BLaER1 treated with 17β-estradiol and CSF1 and Interleukin-3, amounts not matched to agents 10 nM and 100 nM (cell line): ENCODE data around the gene EDNRB.
"Not testable (repeated sequence)": the region's sequence is repeated elsewhere in the genome, so short reads cannot be mapped to it uniquely, and the experiment has no call there.

Source experiments
- H3K27ac ChIP-seq, 11 experiments: shearing (Covaris generic); formaldehyde crosslinking; 2 replicates each; pipeline ENCODE4 v1.8.1; 2022
- H3K27me3 ChIP-seq, 11 experiments: shearing (Covaris generic); formaldehyde crosslinking; 2 replicates each; pipeline ENCODE4 v1.8.1; 2022
- H3K36me3 ChIP-seq, 11 experiments: shearing (Covaris generic); formaldehyde crosslinking; 2 replicates each; pipeline ENCODE4 v1.8.1; 2022
- H3K4me1 ChIP-seq, 10 experiments: shearing (Covaris generic); formaldehyde crosslinking; 2 replicates each; pipeline ENCODE4 v1.8.1; 2022
- H3K4me2 ChIP-seq, 11 experiments: shearing (Covaris generic); formaldehyde crosslinking; 2 replicates each; pipeline ENCODE4 v1.8.1; 2022
- H3K4me3 ChIP-seq, 10 experiments: shearing (Covaris generic); formaldehyde crosslinking; 2 replicates each; pipeline ENCODE4 v1.8.1; 2022
- H3K9ac ChIP-seq, 11 experiments: shearing (Covaris generic); formaldehyde crosslinking; 2 replicates each; pipeline ENCODE4 v1.8.1; 2022
- H3K9me3 ChIP-seq, 11 experiments: shearing (Covaris generic); formaldehyde crosslinking; replicated peaks in 1 of 11; 2 replicates each; pipeline ENCODE4 v1.8.1; 2022
- H4K20me1 ChIP-seq, 11 experiments: shearing (Covaris generic); formaldehyde crosslinking; 2 replicates each; pipeline ENCODE4 v1.8.1; 2022
- Cebpa-rat ChIP-seq, 11 experiments: shearing (Covaris generic); IDR thresholded peaks; 2 replicates each; pipeline ENCODE4 v1.8.1; 2022

The EDNRB gene

GRCh38 chr13:77863144-77863543 lies 55.5 kb downstream of the EDNRB start:
- H3K27ac ChIP-seq = peak overlapping the region in 6 of 11 experiments; percentile 20 to 78 (median 51); a peak in 10 of 22 replicates
- no peaks in the 10 kb centered on the region for H4K20me1 ChIP-seq
- TF ChIP-seq Cebpa-rat (IDR thresholded peaks at IDR 0.05) = no peak; a peak in 1 of 22 replicates
- H3K9ac ChIP-seq = no peak overlapping the region
- H3K27me3 ChIP-seq = no peaks in the 10 kb centered on the region
- no peak overlapping the region for H3K4me3 ChIP-seq
- H3K36me3 ChIP-seq = no peaks in the 10 kb centered on the region
- peak overlapping the region in 7 of 11 experiments; percentile 0 to 61 (median 51); a peak in 11 of 22 replicates for H3K4me2 ChIP-seq
- H3K9me3 ChIP-seq = peaks cover 0 to 29% (median 9%) of the 10 kb centered on the region in 11 experiments; a peak in 13 of 22 replicates
- H3K4me1 ChIP-seq = peaks cover 7 to 52% (median 26%) of the 10 kb centered on the region in 10 experiments; a peak in 17 of 20 replicates

DNA sequence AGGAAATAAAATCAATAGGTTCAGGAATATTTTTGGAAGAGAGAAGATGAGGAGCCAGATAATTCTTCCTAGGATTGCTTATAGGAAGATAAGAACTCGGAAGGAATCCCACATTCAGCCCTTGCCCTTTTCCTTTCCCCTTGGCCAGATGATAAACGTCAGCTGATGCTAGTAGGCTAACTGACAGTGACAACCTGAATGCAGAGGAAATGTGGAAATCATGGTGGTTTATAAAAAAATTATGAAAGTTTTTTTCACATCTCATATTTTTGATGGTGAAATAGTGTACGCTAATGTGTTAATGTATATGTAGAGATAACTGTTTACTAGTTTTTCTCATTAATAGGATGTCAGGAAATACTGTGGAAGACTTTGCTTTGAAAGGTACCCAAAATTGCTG lies 56.9 kb downstream of the EDNRB start:
- peaks cover 0 to 17% (median 0%) of the 10 kb centered on the region in 11 experiments; a peak in 3 of 22 replicates for H3K9me3 ChIP-seq
- peak overlapping the region; percentile 32 to 78 (median 73); a peak in 17 of 22 replicates for H3K27ac ChIP-seq
- TF ChIP-seq Cebpa-rat (IDR thresholded peaks at IDR 0.05) = no peak
- no peaks in the 10 kb centered on the region for H3K27me3 ChIP-seq
- H3K36me3 ChIP-seq = no peaks in the 10 kb centered on the region
- no peaks in the 10 kb centered on the region for H4K20me1 ChIP-seq
- no peak overlapping the region for H3K4me3 ChIP-seq
- H3K9ac ChIP-seq = peak overlapping the region in 1 of 11 experiments; percentile 10; a peak in 1 of 22 replicates
- H3K4me2 ChIP-seq = peak overlapping the region in 6 of 11 experiments; percentile 8 to 56 (median 38); a peak in 10 of 22 replicates
- H3K4me1 ChIP-seq = peaks cover 7 to 60% (median 26%) of the 10 kb centered on the region in 10 experiments; a peak in 17 of 20 replicates

GRCh38 chr13:77860507-77860981 lies 58.1 kb downstream of the EDNRB start:
- H3K4me1 ChIP-seq = peaks cover 7 to 60% (median 26%) of the 10 kb centered on the region in 10 experiments; a peak in 17 of 20 replicates
- no peaks in the 10 kb centered on the region for H4K20me1 ChIP-seq
- peaks cover 0 to 17% (median 0%) of the 10 kb centered on the region in 11 experiments; a peak in 2 of 22 replicates for H3K9me3 ChIP-seq
- no peaks in the 10 kb centered on the region for H3K36me3 ChIP-seq
- no peaks in the 10 kb centered on the region for H3K27me3 ChIP-seq
- TF ChIP-seq Cebpa-rat (IDR thresholded peaks at IDR 0.05) = no peak
- peak overlapping the region in 10 of 11 experiments; percentile 4 to 56 (median 34); a peak in 13 of 22 replicates for H3K4me2 ChIP-seq
- H3K9ac ChIP-seq = peak overlapping the region in 6 of 11 experiments; percentile 14 to 58 (median 28); a peak in 7 of 22 replicates
- H3K27ac ChIP-seq = peak overlapping the region; percentile 41 to 78 (median 73); a peak in 20 of 22 replicates
- H3K4me3 ChIP-seq = no peak overlapping the region

DNA sequence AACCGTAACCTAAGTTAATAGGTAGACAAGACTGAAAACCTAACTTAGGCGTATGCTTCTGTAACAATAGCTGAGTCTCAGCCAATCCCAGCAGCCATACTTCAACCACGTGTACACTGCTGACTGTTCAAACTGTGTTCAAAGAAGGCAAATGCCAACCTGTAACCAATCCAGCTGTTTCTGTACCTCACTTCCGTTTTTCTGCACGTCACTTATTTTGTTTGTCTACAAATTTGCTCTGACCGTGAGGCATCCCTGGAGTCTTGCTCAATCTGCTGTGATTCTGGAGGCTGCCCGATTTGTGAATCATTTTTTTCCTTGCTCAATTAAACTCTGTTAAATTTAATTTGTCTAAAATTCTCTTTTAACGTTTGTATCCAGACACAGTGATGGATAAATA lies 59.2 kb downstream of the EDNRB start:
- Histone ChIP-seq H3K4me2 (peak overlapping the region in 10 of 11 experiments; percentile 8 to 58 (median 38); a peak in 15 of 22 replicates), H3K9me3 (peaks cover 0 to 23% (median 0%) of the 10 kb centered on the region in 11 experiments; a peak in 2 of 22 replicates), H3K4me1 (peaks cover 7 to 60% (median 26%) of the 10 kb centered on the region in 10 experiments; a peak in 17 of 20 replicates), H3K36me3 (no peaks in the 10 kb centered on the region), H3K27me3 (no peaks in the 10 kb centered on the region), H4K20me1 (no peaks in the 10 kb centered on the region), H3K4me3 (no peak overlapping the region), H3K27ac (peak overlapping the region in 10 of 11 experiments; percentile 41 to 78 (median 74); a peak in 17 of 22 replicates), H3K9ac (no peak overlapping the region)
- TF ChIP-seq Cebpa-rat (IDR thresholded peaks at IDR 0.05) = no peak

GRCh38 chr13:77857531-77858209 lies 61.0 kb downstream of the EDNRB start:
- no peak overlapping the region for H3K4me3 ChIP-seq
- peak overlapping the region in 2 of 11 experiments; percentile 25 to 40; a peak in 3 of 22 replicates for H3K4me2 ChIP-seq
- H3K27ac ChIP-seq = no peak overlapping the region
- TF ChIP-seq Cebpa-rat (IDR thresholded peaks at IDR 0.05) = no peak
- H4K20me1 ChIP-seq = no peaks in the 10 kb centered on the region
- H3K27me3 ChIP-seq = no peaks in the 10 kb centered on the region
- H3K9ac ChIP-seq = no peak overlapping the region
- H3K36me3 ChIP-seq = no peaks in the 10 kb centered on the region
- peaks cover 0 to 23% (median 0%) of the 10 kb centered on the region in 11 experiments; a peak in 2 of 22 replicates for H3K9me3 ChIP-seq
- H3K4me1 ChIP-seq = peaks cover 7 to 50% (median 24%) of the 10 kb centered on the region in 10 experiments; a peak in 17 of 20 replicates

GRCh38 chr13:77853703-77854102 lies 64.9 kb downstream of the EDNRB start:
- Histone ChIP-seq H3K27me3 (no peaks in the 10 kb centered on the region), H3K9me3 (peaks cover 5 to 30% (median 12%) of the 10 kb centered on the region in 11 experiments; a peak in 18 of 22 replicates), H3K9ac (no peak overlapping the region), H3K4me1 (peaks cover 0 to 13% (median 0%) of the 10 kb centered on the region in 10 experiments; a peak in 5 of 20 replicates), H4K20me1 (no peaks in the 10 kb centered on the region), H3K27ac (no peak overlapping the region), H3K4me2 (no peak overlapping the region), H3K36me3 (no peaks in the 10 kb centered on the region), H3K4me3 (no peak overlapping the region)
- TF ChIP-seq Cebpa-rat (IDR thresholded peaks at IDR 0.05) = no peak

DNA sequence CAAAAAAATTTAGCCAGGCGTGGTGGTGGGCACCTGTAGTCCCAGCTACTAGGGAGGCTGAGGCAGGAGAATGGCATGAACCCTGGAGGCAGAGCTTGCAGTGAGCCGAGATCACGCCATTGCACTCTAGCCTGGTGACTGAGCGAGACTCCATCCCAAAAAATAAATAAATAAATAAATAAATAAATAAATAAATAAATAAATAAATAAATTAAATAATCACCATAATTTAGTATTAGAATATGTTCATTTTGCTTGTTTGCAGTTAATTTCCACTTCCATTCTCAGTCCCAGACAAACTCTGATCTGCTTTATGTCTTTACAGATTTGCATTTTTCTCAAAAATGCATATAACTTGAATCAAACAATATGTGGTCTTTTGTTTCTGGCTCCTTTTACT lies 70.6 kb downstream of the EDNRB start:
- H3K36me3 ChIP-seq, H3K4me3 ChIP-seq, H4K20me1 ChIP-seq, H3K4me2 ChIP-seq, H3K27ac ChIP-seq, H3K9ac ChIP-seq, H3K27me3 ChIP-seq: not testable (repeated sequence)
- peaks cover 5 to 33% (median 13%) of the 10 kb centered on the region in 11 experiments; a peak in 20 of 22 replicates for H3K9me3 ChIP-seq
- peaks cover 0 to 17% (median 0%) of the 10 kb centered on the region in 10 experiments; a peak in 5 of 20 replicates for H3K4me1 ChIP-seq

DNA sequence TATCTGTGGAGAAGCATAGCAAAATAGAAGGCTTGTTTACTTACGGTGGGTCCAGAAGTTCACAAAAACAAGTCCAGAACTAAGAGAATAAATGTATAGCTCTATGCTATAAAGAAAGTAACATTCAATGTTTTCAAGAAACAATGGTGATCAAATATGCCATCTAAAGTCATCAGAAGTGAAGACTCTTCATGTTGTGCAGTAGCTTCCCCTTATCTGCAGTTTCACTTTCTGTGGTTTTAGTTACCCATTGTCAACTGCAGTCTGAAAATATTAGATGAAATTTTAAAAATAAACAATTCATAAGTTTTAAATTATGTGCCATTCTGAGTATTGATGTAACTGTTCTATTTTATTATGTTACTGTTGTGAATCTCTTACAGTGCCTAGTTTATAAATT lies 72.5 kb downstream of the EDNRB start:
- Histone ChIP-seq H3K4me3 (no peak overlapping the region), H3K9me3 (peaks cover 4 to 29% (median 11%) of the 10 kb centered on the region in 11 experiments; a peak in 19 of 22 replicates)

More for the DNA sequence above, 72.5 kb downstream of the EDNRB start:
- no peaks in the 10 kb centered on the region for H3K27me3 ChIP-seq
- no peaks in the 10 kb centered on the region for H4K20me1 ChIP-seq
- no peak for TF ChIP-seq Cebpa-rat (IDR thresholded peaks at IDR 0.05)
- no peak overlapping the region for H3K9ac ChIP-seq
- peak overlapping the region in 1 of 11 experiments; percentile 2; a peak in 1 of 22 replicates for H3K27ac ChIP-seq
- H3K4me2 ChIP-seq = peak overlapping the region in 2 of 11 experiments; percentile 43 to 52; a peak in 3 of 22 replicates
- H3K4me1 ChIP-seq = peaks cover 0 to 17% (median 0%) of the 10 kb centered on the region in 10 experiments; a peak in 5 of 20 replicates
- no peaks in the 10 kb centered on the region for H3K36me3 ChIP-seq
